CD4-positive, alpha-beta T cell treated with Interleukin-21 for 1 hour (primary cell): Measurements from ENCODE around the gene PPP1R14C.

Experiments
- DNase-seq: peaks from one replicate; pipeline ENCODE4 v3.0.0-alpha.2; 2020

Gene PPP1R14C

DNA sequence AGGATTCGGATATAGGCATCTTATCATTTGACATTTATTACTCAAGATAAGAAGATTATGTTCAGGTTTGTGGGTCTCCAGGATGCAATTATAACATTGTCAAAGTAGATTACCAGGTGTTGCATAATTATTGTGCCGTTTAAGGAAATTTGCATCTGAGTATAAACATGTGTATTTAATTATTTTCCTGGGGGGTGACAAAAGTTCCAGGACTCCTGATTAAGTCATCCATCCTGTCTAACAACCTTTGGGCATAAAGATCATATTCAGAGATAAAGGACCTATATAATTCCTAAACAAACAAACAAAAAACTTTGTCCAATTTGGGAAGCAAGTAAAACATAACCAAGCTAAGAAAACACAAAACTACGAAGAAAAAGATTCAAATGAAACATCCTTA lies 3.3 kb upstream of the PPP1R14C start:
- no peak for DNase-seq

DNA sequence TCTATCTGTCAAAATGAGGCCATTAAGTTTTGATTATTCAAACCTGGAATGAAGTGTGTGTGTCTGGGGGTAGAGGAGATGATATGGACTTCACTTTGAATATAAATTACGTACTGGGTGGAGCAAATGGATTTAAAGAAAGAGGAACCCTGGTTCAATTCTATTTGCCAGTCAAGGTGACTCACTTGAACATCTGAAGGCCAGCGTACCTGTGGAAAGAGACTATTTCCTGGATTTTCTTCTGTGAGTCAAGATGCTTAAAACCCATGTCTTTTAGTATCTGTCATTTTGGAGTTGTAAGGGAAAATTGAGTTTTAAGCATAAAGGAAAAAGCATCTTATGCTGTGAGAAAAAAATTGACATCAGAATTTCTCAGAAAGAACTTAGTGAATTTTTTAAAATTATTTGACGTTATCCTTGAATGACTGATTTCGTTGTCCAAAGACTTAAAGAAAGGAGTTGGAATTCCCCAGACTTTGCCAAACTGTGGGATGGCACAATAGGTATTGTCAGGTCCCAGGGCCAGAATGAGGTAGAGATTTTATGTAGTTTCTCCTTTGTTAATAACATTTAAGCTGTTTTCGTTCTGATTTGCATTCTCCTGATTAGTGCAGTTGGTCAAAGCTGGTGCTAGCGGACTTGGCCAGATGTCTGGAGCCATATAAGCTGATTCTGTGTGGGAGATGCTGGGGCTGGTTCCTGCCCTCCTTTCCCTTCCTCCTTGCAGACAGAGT lies 2.4 kb upstream of the PPP1R14C start:
- DNase-seq, result no peak

DNA sequence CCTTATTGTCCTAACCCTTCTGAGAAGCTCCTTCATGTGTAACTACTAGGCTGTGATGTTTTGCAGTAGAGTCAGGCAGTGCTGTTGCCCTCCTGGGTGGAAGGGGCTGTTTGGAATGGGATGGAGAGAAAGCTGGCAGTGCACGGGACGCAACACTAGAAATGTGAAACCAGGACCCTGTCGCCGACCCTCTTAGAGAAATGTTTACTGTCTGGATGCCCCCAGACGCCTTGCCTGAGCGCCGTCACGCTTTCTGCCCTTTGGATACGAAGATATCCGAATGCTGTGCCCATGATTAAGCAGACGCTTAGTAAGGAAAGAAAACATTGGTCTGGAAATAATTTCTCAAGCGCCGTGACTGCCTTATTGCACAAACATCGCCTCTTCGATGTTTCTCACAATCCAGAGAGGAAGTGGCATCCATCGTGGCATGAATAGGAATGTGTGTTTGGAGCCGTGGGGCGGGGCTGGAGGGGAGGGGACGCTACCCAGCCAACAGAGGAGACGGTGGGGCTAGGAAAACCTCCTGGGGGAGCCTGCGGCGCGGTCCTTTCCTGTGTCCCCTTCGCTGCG lies 661 bp upstream of the PPP1R14C start:
- DNase-seq, result no peak

DNA sequence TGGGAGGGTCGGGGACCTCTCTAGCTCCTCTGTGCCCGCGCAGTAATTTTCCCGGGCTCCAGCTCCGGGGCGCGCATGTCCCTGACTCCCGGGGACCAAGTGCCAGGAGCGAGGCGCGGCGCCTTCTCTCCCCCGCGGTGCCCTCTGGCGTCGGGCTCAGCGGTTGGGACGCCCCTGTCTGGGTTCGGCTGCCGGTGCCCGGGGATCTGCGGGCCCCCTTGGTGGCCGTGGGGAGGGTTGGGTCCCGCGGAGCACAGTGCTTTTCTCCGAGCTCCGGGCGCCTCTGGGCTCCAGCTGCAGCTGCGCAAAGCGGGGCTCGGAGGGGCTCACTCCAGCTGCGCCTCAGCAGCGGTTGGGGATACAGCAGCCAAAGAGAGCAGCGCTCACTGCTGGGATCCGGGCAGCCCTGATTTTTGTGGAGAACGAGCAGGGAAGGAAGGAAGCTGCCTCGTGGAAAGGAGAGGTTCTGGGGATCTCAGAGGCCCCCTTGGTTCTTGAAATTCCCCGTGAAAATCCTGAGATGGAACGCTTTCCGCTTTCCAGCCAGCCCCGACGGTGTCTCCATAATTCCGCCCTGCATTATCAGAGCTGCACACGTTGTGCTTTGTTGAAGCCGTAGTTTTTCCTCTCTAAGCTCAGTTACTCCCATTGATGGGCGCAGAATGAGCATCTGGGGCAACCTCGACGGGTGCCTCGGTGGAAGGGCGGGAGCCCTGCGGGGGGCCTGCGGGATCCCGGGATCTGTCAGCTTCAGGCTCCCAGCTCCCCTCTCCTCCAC lies 861 bp downstream of the PPP1R14C start:
- DNase-seq, result no peak

DNA sequence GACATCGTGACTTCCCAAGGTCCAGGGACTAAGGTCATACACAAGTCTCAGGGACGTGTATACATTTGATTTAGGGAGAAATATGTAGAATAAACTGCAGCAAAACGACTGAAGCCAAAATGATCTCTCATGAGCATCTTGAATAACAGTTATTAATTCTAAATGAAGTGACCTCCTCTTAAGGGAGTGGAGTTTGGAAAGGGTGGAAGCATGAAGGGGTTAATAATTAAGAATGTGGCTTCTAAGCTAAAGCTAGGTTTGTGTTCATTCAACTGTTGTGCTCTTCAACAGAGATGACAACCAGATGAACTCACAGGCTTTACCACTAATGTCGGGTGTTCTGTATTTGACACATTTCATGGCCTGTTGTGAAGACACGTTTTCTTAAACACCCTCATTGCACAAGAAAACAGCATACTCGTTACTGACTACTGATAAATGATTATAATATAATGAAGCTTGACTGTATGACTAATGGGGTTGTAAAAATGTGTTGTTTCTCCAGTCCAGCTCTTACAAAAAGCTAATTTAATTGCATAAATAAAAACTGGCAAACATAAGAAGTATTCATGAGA lies 1.5 kb downstream of the PPP1R14C start:
- no peak for DNase-seq

DNA sequence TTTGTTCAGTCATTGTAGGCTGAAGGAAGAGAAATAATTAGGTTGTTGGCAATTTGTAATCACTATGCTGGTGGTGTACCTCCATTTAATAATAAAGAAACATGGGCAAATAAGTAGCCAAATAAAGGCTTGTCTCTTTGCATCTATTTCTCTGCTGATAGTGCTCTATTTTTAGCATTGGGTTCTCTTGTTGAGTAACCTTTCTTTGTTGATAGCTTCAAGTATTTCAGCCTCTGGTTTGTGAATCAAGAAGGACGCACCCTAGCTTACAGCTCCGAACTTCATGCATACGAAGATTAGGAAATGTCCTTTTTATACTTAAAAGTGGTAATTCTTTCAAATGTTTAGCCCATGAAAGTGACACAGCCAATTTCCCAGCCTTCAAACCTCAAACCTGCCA lies 2.6 kb downstream of the PPP1R14C start:
- DNase-seq, result no peak

DNA sequence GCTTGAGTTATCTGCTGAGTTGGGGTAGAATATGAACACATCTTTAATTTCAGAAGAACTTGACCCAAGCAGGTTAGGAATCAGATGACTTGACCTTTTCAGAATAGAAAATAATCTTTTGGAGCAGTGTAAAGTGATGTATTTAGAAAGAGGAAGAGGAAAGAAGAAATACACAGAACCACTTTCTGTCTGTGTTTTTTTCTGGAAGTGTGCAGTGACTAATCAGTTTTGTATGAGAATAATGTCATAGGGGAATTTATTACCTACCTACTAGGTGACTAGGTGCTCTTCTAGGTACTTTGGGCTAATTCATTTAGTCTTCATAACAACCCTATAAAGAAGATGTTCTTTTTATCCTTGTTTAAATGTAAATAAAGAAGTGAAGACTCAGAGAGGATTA lies 3.0 kb downstream of the PPP1R14C start:
- DNase-seq, result no peak

DNA sequence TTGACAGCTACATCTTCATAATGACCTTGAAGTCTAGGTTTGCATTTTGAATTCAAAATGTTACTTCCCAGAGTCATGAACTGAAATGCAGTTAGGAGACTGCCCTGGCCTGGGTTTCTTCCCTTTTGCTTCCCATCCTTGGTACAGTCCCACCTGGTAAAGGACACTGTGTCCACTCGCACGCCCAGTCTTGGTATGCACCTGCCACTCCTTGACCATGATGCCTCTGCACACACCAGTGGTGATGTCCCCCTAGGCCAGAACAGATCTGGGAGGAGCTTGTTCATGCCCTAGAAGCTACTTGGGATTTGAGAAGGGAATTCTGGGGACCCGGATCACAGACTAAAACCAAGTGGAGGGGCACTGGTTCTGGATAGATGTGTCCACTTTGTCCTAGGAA lies 3.6 kb downstream of the PPP1R14C start:
- no peak for DNase-seq

DNA sequence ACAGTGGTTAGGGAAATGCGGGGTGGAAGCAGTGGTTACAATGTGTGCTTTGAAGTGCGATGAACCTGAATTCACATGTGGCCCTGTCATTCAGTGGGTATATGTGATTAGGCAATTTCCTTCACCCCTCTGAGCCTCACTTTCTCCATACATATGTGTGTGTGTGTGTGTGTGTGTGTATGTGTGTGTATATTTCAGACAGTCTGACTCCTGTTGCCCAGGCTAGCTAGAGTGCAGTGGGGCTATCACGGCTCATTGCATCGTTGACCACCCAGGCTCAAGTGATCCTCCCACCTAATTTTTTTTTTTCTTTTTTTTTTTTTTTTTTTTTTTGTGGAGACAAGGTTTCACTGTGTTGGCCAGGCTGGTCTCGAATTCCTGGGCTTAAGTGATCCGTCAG lies 6.3 kb downstream of the PPP1R14C start:
- DNase-seq, result no peak

DNA sequence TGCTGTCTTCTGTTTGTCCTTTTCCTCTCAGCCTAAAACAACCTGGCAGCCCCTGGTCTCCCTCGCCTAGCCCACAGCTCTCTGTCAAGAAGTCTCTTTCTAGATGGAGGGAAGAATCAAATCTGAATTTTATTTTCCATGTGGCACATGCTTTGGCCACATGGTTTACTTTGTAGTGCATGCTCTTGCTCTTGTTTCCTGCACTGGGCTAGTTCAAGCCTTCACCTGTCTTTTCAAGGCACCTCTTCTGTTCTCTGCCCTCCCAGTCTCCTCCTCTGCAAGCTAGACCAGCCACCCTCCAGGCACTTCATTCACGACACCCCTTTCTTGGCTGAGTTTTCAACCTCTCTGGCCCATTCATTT lies 7.6 kb downstream of the PPP1R14C start:
- no peak for DNase-seq

DNA sequence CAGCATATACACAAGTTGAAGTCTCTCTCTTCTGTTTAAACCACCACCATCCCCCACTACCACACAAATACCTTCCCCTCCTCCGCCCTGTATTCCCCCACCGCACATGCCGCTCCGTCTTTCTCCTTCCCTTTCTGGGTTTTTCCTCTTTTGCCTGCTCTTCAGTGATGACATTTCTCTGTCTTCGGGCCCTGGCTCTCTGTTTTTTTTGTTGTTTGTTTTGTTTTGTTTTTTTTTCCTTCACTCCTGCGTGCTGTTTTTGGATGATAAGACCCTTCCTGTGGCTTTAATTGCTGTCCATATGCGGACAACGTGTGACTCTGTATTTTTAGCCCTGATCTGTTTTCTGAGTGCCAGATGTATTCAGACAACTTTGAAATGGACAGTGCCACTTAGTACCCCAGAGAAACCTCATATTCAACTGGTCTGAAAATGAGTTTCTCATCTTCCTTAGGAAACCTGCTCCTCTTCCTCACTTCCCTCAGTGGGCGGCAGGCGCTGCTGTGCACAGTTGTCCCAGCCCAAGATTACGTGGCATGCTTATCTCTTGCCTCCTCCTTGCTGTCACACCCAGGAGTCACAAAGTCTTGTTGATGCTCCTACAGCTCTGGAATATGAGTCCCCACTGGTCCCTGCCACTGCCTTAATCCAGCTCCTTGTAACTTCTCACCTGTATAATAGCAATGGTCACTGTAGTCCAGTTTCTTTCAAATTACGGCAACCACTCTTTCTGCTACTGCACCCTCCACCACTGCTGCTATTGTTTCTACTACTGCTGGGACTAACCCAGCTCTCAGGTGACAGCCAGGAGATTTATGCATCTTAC lies 8.2 kb downstream of the PPP1R14C start:
- no peak for DNase-seq

DNA sequence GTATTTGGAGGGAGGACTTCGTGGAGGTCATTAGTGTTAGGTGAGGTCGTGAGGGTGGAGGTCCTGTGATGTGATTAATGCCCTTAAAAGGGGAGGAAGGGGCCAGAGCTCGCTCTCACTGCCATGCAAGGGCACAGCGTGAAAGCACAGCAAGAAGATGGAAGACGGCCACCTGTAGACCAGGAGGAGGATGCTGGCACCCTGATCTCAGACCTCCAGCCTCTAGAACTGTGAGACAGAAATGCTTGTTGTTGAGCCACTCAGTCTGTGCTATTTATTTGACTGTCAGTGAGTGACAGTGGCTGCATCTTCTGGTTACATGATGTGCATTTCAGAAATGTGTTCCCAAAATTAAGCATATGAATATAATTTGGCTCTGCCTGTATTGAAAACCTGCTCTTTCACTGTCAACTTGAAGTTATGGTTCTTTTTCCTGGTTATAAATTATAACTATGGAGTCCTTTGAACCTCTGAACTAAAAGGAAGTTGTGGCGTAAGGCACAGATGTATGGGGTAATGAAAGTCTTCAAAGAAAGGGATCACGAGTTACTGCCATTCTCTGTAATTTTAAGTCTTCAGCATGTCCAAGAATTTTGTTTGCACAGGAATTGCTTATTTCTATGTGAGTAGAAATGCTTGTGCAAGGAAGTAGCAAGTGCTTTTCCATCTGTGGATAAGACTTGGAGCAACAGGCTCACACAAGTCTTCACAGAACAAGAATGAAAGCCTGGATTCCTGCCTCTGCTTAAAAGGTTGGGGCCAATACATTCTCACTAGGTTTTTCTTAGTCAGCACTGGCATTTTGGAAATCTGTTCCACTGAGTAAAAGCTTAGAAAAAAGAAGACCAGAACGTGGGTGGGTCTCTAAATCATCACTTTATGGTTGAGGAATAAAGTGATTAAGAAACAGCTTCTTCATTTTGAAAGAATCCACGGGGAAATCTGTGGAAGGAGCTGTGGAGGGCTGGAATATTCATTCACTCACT lies 10.3 kb downstream of the PPP1R14C start:
- no peak for DNase-seq

DNA sequence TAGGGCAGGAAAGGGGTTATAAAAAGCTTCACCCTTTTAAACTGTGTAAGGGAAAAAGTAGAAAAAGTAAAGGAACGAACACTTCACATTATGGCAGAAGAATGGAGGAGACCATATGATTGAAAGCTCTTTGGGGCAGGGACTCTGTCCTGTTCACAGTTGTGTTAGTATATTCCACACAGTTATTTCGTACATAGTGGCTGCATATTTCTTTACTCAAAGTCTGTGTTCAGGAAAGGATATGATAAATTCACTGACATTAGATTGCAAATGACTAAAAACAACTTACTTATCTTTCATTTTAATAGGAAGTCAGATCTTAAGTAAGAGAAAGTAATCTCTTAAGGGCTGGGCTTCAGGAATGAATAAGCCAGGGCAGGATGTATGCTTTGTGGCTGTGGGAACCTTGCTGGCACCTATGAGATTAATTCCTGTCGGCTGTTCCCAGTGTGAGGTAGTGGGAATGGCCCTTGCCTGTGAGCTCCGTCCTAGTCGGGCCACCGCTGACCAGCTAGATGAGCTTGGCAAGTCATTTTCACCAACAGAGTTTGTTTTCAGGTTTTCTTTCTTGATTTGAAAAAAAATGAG lies 11.2 kb downstream of the PPP1R14C start:
- no peak for DNase-seq

DNA sequence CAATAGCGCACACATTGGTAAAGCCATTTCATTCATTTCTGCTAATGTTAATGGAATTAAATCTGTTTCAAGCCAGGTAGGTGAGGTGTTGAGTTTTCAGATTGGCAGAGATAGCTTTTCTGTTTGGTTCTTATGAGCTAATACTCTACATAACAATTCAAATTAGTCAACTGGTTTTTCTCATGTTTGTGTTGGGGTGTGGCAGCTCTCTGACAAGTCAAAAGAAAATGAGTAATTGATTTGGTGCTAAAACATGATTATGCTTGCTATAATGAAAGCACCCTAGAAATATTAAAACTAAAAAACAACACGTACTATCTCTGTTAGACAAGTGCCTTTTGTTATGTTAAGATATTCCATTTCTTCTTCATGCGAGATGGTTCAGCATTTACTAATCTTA lies 13.6 kb downstream of the PPP1R14C start:
- DNase-seq, result no peak

DNA sequence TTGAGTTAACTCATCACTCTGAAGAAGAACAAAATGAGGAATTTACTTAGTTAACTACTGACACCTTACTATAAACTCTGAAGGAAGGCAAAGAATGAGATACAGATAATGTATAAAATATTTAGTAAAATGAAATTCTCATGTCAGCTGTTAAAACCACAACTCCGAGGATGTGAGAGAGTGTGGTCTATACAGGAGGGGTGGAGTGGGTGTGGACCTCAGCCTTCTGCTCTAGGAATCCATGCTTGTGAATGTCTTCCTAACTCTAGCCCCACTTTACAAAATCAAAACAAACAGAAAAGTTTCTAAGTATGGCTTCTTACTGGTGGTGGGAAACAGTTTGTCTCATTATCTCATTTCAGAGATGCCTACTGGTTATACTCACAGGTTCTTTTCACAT lies 14.2 kb downstream of the PPP1R14C start:
- no peak for DNase-seq

DNA sequence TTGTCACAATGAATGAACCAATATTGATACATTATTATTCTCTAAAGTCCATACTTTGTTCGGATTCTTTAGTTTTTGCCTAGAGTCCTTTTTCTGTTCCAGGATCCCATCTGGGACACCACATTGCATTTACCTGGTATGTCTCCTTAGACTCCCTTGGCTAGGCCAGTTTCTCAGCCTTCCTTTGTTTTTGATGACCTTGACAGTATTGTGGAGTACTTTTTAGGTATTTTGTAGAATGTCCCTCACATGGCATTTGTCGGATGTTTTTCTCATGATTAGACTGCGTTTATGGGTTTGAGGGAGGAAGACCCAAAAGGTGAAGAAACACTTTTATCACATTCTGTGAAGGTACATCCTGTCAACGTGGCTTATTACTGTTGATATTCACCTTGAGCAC lies 16.9 kb downstream of the PPP1R14C start:
- DNase-seq, result no peak

DNA sequence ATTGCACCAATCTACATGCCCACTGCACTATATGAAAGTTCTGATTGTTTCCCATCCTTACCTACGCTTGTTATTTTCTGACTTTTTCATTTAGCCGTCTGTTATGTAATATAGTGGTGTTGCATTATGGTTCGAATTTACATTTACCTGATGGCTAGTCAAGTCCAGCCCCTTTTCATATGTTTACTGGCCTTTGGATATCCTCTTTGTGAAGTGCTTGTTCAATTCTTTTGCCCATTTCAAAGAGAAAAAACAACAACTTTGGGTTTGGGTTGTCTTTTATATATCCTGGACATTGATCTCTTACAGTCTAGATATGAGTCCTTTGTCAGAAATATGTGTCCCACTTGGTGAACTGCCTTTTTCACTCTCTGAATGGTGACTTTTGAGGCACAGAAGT lies 21.1 kb downstream of the PPP1R14C start:
- no peak for DNase-seq

DNA sequence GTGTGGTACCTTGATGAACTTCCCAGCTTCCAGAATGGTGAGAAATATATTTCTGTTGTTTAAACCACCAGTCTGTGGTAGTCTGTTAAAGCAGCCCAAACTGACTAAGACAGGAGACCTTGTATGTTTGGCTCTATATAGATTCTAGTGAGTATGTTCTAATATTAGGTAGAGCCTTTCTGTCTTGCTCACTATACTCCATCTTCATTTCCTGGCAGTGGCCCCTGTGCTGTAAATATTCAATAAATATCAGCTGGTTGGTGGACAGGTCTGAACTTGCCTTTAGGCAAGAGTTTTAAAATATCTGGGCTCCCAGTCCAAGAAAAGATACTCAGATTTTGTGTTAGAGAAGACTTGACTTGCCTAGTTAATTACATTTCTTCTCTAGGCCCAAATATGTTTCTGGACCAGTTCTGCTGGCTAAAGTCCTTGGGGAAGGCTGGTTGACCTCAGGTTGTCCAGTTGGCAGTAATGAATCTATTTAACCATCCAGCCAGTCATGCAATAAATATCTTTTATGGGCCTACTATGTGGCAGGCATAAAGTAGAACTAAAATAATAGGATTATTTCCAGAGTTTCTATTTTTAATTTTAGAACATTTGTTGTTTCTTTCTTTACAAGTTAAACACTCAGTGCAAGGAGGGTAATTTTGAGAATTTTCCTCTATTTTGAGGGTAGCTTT lies 22.3 kb downstream of the PPP1R14C start:
- DNase-seq, result no peak

DNA sequence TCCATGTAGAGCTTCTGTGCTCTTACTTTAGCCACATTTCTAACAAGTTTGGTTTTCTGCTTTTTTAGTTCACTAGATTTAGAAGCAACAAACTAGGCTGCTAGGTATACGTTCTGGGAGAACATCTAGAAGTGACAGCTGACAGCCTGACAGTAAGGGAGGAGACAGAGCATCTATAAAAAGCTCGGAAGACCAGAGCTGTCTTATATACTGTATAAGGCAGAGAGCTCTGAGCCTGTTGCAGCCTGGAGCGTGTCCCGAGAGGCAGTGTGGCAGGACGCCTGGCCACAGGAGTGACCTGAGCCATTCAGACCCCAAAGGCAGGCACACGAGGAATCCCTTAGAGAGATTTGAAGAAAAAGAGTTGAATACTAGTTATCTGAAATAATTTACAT lies 24.6 kb downstream of the PPP1R14C start:
- no peak for DNase-seq

DNA sequence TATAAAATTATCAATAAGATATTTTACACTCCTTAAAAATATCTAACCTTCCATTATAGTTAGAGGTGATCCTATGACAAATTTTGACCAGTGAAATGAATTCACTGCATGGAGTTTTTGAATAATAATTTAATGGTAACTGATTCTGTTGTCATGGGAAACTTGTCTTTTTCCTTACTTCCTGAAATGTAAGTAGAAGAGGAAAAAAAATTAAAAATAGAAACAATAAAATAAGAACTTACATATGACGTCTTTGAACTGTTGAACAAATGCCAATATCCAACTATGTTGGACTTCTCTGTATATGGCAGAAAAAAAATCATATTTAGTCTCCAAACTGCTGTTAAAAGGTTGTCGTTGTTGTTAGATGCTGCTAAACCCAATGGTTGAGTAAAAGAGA lies 26.3 kb downstream of the PPP1R14C start:
- no peak for DNase-seq

DNA sequence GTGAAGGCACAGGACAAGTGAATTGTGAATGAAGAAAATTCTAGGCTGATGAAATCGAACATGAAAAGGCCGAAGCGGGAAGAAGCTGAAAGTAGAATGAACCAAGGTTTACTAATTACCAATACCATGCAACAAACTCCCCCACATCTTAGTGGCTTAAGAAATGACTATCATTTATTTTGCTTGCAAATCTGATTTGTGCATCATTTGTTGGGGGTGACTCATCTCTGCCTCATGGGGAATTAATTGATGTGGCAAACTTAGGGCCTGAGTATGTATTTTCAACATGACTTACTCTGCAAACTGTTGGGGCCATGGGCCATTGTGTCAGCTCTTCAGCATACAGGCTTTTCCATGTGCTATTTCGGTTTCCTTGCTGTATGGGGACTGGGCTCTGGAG lies 26.8 kb downstream of the PPP1R14C start:
- no peak for DNase-seq
